ENCODE results near the gene COPA.
"Not testable (repeated sequence)": the region's sequence is repeated elsewhere in the genome, so short reads cannot be mapped to it uniquely, and the experiment has no call there.

COPA gene

GRCh38 chr1:160307118-160307791 lies 35.8 kb downstream of the COPA start:
- H3K9me3 ChIP-seq (ENCODE audit: control insufficient read depth in 5 of 5, low read length in 5 of 5), result no peaks in the 10 kb centered on the region
- peak overlapping the region; percentile 71 for H3K27ac ChIP-seq (ENCODE audit: low read depth, low read length)
- H3K27me3 ChIP-seq (ENCODE audit: control insufficient read depth in 5 of 5, insufficient read depth in 4 of 5, low read length in 5 of 5), result no peaks in the 10 kb centered on the region
- peaks cover 0 to 7% (median 0%) of the 10 kb centered on the region in 5 donors for H3K4me1 ChIP-seq (ENCODE audit: control insufficient read depth in 5 of 5, insufficient read depth in 5 of 5, low read length in 5 of 5)
- no peak overlapping the region for H3K4me3 ChIP-seq (ENCODE audit: low read depth in 1 of 5, low read length in 5 of 5)
- no peak overlapping the region for H3K9ac ChIP-seq (ENCODE audit: low read length in 5 of 5)
- peaks cover 54 to 92% (median 84%) of the 10 kb centered on the region in 5 donors for H3K36me3 ChIP-seq (ENCODE audit: control insufficient read depth in 5 of 5, insufficient read depth in 5 of 5, low read length in 5 of 5)

- no peak overlapping the region for H3K9ac ChIP-seq (ENCODE audit: low read length in 5 of 5)
- H3K27me3 ChIP-seq (ENCODE audit: control insufficient read depth in 5 of 5, insufficient read depth in 4 of 5, low read length in 5 of 5), result no peaks in the 10 kb centered on the region
- no peak overlapping the region for H3K27ac ChIP-seq (ENCODE audit: low read depth, low read length)
- no peak overlapping the region for H3K4me3 ChIP-seq (ENCODE audit: low read depth in 1 of 5, low read length in 5 of 5)
- peaks cover 46 to 83% (median 74%) of the 10 kb centered on the region in 5 donors for H3K36me3 ChIP-seq (ENCODE audit: control insufficient read depth in 5 of 5, insufficient read depth in 5 of 5, low read length in 5 of 5)
- H3K9me3 ChIP-seq (ENCODE audit: control insufficient read depth in 5 of 5, low read length in 5 of 5), result no peaks in the 10 kb centered on the region
- H3K4me1 ChIP-seq (ENCODE audit: control insufficient read depth in 5 of 5, insufficient read depth in 5 of 5, low read length in 5 of 5), result no peaks in the 10 kb centered on the region
Measured at GRCh38 chr1:160300173-160300572, 42.9 kb downstream of the COPA start.

DNA sequence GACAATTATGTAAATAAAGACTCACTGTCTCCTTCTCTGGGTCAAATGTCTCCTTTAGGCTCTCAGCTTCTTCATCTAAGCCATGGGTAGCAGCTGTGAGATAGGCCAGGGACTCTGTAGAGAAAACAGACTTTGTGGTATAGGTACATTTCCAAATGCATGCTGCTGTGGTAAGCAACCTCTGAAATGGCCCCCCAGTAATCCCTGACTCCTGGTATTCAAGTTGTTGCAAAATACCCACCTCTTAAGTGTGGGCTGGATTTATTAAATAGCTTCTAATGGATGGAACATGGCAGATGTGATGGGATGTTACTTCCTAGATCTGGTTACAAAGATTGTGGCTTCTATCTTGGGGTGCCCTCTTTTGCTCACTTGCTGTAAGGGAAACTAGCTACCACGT lies 47.0 kb downstream of the COPA start:
- H3K4me3 ChIP-seq (ENCODE audit: low read depth in 1 of 5, low read length in 5 of 5), result no peak overlapping the region
- no peak overlapping the region for H3K9ac ChIP-seq (ENCODE audit: low read length in 5 of 5)
- H3K4me1 ChIP-seq (ENCODE audit: control insufficient read depth in 5 of 5, insufficient read depth in 5 of 5, low read length in 5 of 5), result peaks cover 0 to 19% (median 9%) of the 10 kb centered on the region in 5 donors
- H3K27ac ChIP-seq (ENCODE audit: low read depth, low read length), result peak overlapping the region; percentile 25
- H3K9me3 ChIP-seq (ENCODE audit: control insufficient read depth in 5 of 5, low read length in 5 of 5), result no peaks in the 10 kb centered on the region
- peaks cover 51 to 96% (median 94%) of the 10 kb centered on the region in 5 donors for H3K36me3 ChIP-seq (ENCODE audit: control insufficient read depth in 5 of 5, insufficient read depth in 5 of 5, low read length in 5 of 5)
- no peaks in the 10 kb centered on the region for H3K27me3 ChIP-seq (ENCODE audit: control insufficient read depth in 5 of 5, insufficient read depth in 4 of 5, low read length in 5 of 5)

DNA sequence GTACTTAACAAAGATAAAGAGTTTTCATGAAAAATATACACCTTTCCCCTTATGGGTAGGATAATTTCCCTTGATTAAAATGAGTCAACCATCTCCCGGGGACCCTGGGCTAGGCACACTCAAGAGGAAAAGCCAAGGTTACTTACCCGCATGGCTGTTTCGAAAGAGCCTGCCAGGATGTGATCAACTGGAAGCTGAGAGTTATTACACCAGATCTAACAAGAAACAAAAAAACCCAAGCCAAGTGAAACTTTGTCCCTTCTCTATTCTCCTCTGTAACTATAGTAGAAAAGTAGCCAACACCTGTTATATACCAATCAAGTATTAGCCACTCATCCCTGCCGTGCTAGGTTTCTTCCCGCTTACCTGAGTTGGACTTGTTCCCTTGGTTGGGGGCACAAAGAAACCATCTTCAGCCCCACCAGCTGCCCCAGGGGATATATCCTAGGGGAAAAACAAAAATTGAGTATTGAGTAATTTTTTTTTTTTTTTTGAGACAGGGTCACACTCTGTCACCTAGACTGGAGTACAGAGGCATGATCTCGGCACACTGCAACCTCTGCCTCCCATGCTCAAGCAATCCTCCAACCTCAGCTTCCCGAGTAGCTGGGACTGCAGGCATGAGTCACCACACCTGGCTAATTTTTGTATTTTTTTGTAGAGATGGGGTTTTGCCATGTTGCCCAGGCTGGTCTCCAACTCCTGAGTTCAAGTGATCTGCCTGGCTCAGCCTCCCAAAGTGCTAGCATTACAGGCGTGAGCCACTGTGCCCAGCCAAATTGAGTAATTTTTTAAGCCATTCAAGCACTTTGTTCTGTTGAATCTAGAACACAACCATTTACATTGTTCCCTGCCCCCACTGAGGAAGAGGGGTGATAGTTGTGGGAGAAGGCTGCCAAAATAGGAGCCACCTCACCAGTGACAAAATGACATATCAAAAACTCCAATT lies 49.8 kb downstream of the COPA start:
- Histone ChIP-seq H3K27ac (ENCODE audit: low read depth, low read length) (peak overlapping the region; percentile 67), H3K4me1 (ENCODE audit: control insufficient read depth in 5 of 5, insufficient read depth in 5 of 5, low read length in 5 of 5) (peaks cover 0 to 33% (median 9%) of the 10 kb centered on the region in 5 donors), H3K27me3 (ENCODE audit: control insufficient read depth in 5 of 5, insufficient read depth in 4 of 5, low read length in 5 of 5) (no peaks in the 10 kb centered on the region), H3K9me3 (ENCODE audit: control insufficient read depth in 5 of 5, low read length in 5 of 5) (no peaks in the 10 kb centered on the region), H3K4me3 (ENCODE audit: low read depth in 1 of 5, low read length in 5 of 5) (no peak overlapping the region), H3K9ac (ENCODE audit: low read length in 5 of 5) (peak overlapping the region in 2 of 5 donors; percentile 42 to 70), H3K36me3 (ENCODE audit: control insufficient read depth in 5 of 5, insufficient read depth in 5 of 5, low read length in 5 of 5) (peaks cover 57 to 98% (median 93%) of the 10 kb centered on the region in 5 donors)

- Histone ChIP-seq H3K27ac (ENCODE audit: low read depth, low read length) (peak overlapping the region; percentile 67), H3K27me3 (ENCODE audit: control insufficient read depth in 5 of 5, insufficient read depth in 4 of 5, low read length in 5 of 5) (no peaks in the 10 kb centered on the region), H3K4me3 (ENCODE audit: low read depth in 1 of 5, low read length in 5 of 5) (no peak overlapping the region), H3K4me1 (ENCODE audit: control insufficient read depth in 5 of 5, insufficient read depth in 5 of 5, low read length in 5 of 5) (peaks cover 0 to 43% (median 13%) of the 10 kb centered on the region in 5 donors), H3K9me3 (ENCODE audit: control insufficient read depth in 5 of 5, low read length in 5 of 5) (no peaks in the 10 kb centered on the region), H3K9ac (ENCODE audit: low read length in 5 of 5) (peak overlapping the region in 2 of 5 donors; percentile 20 to 29), H3K36me3 (ENCODE audit: control insufficient read depth in 5 of 5, insufficient read depth in 5 of 5, low read length in 5 of 5) (peaks cover 48 to 81% (median 75%) of the 10 kb centered on the region in 5 donors)
Measured at GRCh38 chr1:160291248-160292220, 51.5 kb downstream of the COPA start.

GRCh38 chr1:160287769-160288168 lies 55.3 kb downstream of the COPA start:
- H3K27me3 ChIP-seq (ENCODE audit: control insufficient read depth in 5 of 5, insufficient read depth in 4 of 5, low read length in 5 of 5); H3K27ac ChIP-seq (ENCODE audit: low read depth, low read length); H3K4me3 ChIP-seq (ENCODE audit: low read depth in 1 of 5, low read length in 5 of 5); H3K9ac ChIP-seq (ENCODE audit: low read length in 5 of 5); H3K9me3 ChIP-seq (ENCODE audit: control insufficient read depth in 5 of 5, low read length in 5 of 5): not testable (repeated sequence)
- H3K36me3 ChIP-seq (ENCODE audit: control insufficient read depth in 5 of 5, insufficient read depth in 5 of 5, low read length in 5 of 5), result peaks cover 25 to 47% (median 40%) of the 10 kb centered on the region in 5 donors
- H3K4me1 ChIP-seq (ENCODE audit: control insufficient read depth in 5 of 5, insufficient read depth in 5 of 5, low read length in 5 of 5), result peaks cover 5 to 62% (median 38%) of the 10 kb centered on the region in 5 donors

DNA sequence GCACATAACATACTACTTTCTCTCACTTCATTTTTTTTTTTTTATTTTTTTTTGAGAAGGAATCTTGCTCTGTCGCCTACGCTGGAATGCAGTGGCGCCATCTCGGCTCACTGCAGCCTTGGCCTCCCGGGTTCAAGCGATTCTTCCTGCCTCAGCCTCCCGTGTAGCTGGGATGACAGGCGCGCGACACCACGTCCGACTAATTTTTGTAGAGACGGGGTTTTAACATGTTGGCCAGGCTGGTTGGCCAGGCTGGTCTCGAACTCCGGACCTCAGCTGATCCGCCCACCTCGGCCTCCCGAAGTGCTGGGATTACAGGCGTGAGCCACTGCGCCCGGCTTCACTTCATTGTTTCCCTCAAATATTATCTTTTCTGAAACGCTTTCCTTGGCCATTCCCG lies 57.5 kb downstream of the COPA start:
- Histone ChIP-seq H3K36me3 (ENCODE audit: control insufficient read depth in 5 of 5, insufficient read depth in 5 of 5, low read length in 5 of 5) (peaks cover 19 to 47% (median 36%) of the 10 kb centered on the region in 5 donors), H3K4me1 (ENCODE audit: control insufficient read depth in 5 of 5, insufficient read depth in 5 of 5, low read length in 5 of 5) (peaks cover 7 to 68% (median 55%) of the 10 kb centered on the region in 5 donors), H3K27ac (ENCODE audit: low read depth, low read length) (peak overlapping the region; percentile 99), H3K27me3 (ENCODE audit: control insufficient read depth in 5 of 5, insufficient read depth in 4 of 5, low read length in 5 of 5) (no peaks in the 10 kb centered on the region), H3K9ac (ENCODE audit: low read length in 5 of 5) (peak overlapping the region in 3 of 5 donors; percentile 48 to 99 (median 68)), H3K9me3 (ENCODE audit: control insufficient read depth in 5 of 5, low read length in 5 of 5) (no peaks in the 10 kb centered on the region), H3K4me3 (ENCODE audit: low read depth in 1 of 5, low read length in 5 of 5) (peak overlapping the region; percentile 83 to 99 (median 96))

GRCh38 chr1:160284782-160285344 lies 58.2 kb downstream of the COPA start, which contains the start of gene PEX19:
Gene PEX19 (minus strand): TSS chr1:160285133. CDS start chr1:160285124, 9 bp downstream.
- Histone ChIP-seq H3K9ac (ENCODE audit: low read length in 5 of 5) (peak within 1 kb of the TSS; percentile 98 to 100 (median 99)), H3K4me1 (ENCODE audit: control insufficient read depth in 5 of 5, insufficient read depth in 5 of 5, low read length in 5 of 5) (peaks cover 7 to 68% (median 55%) of the 10 kb centered on the region in 5 donors), H3K4me3 (ENCODE audit: low read depth in 1 of 5, low read length in 5 of 5) (peak within 1 kb of the TSS; percentile 83 to 99 (median 96)), H3K36me3 (ENCODE audit: control insufficient read depth in 5 of 5, insufficient read depth in 5 of 5, low read length in 5 of 5) (peaks cover 18 to 47% (median 36%) of the 10 kb centered on the region in 5 donors), H3K27ac (ENCODE audit: low read depth, low read length) (peak within 1 kb of the TSS; percentile 99), H3K9me3 (ENCODE audit: control insufficient read depth in 5 of 5, low read length in 5 of 5) (no peaks in the 10 kb centered on the region), H3K27me3 (ENCODE audit: control insufficient read depth in 5 of 5, insufficient read depth in 4 of 5, low read length in 5 of 5) (no peaks in the 10 kb centered on the region)

Measured in subcutaneous abdominal adipose tissue (tissue), 5 donors.